HCT116 (cell line): ENCODE results near the gene EHD1.

Source experiments
- CTCF ChIP-seq, 3 experiments: fragments of 200-600 bp in 1 of 3; sonication (generic) in 1 of 3; IDR thresholded peaks in 2 of 3; conservative IDR thresholded peaks in 1 of 3; 2 replicates each; pipeline ENCODE4 v1.5.1; 2012 to 2017; ENCODE audit warnings: low read depth in 2 of 3, low read length in 2 of 3, antibody characterized with exemption in 1 of 3, borderline replicate concordance in 1 of 3, control low read depth in 1 of 3, mild to moderate bottlenecking in 1 of 3, mixed read lengths in 1 of 3, mixed run types in 1 of 3, moderate library complexity in 1 of 3; ENCODE audit not compliant: insufficient read depth in 1 of 3
- YY1 ChIP-seq: IDR thresholded peaks from 2 replicates; pipeline ENCODE4 v1.6.1; 2011; ENCODE audit warnings: low read length, low read depth, moderate library complexity, mild to moderate bottlenecking; ENCODE audit not compliant: insufficient replicate concordance; ENCODE audit errors: extremely low read depth

- TF ChIP-seq YY1 (no peak), CTCF (IDR thresholded peaks at IDR 0.05 in 2 of 3, conservative IDR thresholded peaks at IDR 0.05 in 1 of 3; ENCODE audit: borderline replicate concordance in 1 of 3, insufficient read depth in 1 of 3, low read depth in 2 of 3, low read length in 2 of 3) (no peak)
Observed at GRCh38 chr11:64893194-64894069, 15.0 kb upstream of the EHD1 start.
